Trophoblast cell (in vitro differentiated cells and primary cell): Measurements from ENCODE around the gene H2AZ2. TPM values are rescaled to one million over a fixed set of nuclear protein-coding genes. Genes with fewer than 3 reads are reported as not detected.
A peak's percentile ranks its signal among the peaks of the same experiment; 100 is the strongest.

Source experiments
- DNase-seq, 2 donors: peaks; one replicate each; pipeline ENCODE4 v3.0.0-alpha.2; 2016
- H2AFZ ChIP-seq: 2 replicates; pipeline ENCODE4 v1.6.1; 2013; ENCODE audit warnings: low read length, moderate library complexity, mild to moderate bottlenecking; ENCODE audit not compliant: insufficient read depth, poor library complexity
- H2AK5ac ChIP-seq: 2 replicates; pipeline ENCODE4 v1.6.1; 2013; ENCODE audit warnings: mild to moderate bottlenecking, low read length
- H2BK120ac ChIP-seq: 2 replicates; pipeline ENCODE4 v1.6.1; 2013; ENCODE audit warnings: low read length, mild to moderate bottlenecking, moderate library complexity; ENCODE audit not compliant: insufficient read depth, poor library complexity
- H2BK12ac ChIP-seq: 2 replicates; pipeline ENCODE4 v1.6.1; 2013; ENCODE audit warnings: mild to moderate bottlenecking, low read length, moderate library complexity
- H2BK5ac ChIP-seq: 2 replicates; pipeline ENCODE4 v1.6.1; 2013; ENCODE audit warnings: low read length, low read depth, moderate library complexity, mild to moderate bottlenecking; ENCODE audit not compliant: poor library complexity
- H3K14ac ChIP-seq: 2 replicates; pipeline ENCODE4 v1.6.1; 2013; ENCODE audit warnings: mild to moderate bottlenecking, low read length
- H3K18ac ChIP-seq: 2 replicates; pipeline ENCODE4 v1.6.1; 2013; ENCODE audit warnings: mild to moderate bottlenecking, low read length
- H3K23ac ChIP-seq: 2 replicates; pipeline ENCODE4 v1.6.1; 2013; ENCODE audit warnings: low read length
- H3K27ac ChIP-seq: 2 replicates; pipeline ENCODE4 v1.5.1; 2013; ENCODE audit warnings: low read depth, mild to moderate bottlenecking, inconsistent platforms, low read length, moderate library complexity
- H3K27me3 ChIP-seq: 2 replicates; pipeline ENCODE4 v1.6.1; 2013; ENCODE audit warnings: inconsistent platforms, mild to moderate bottlenecking, low read length, moderate library complexity; ENCODE audit not compliant: insufficient read depth
- H3K36me3 ChIP-seq, 2 experiments: 1 replicate in 1 of 2; 2 replicates in 1 of 2; pipeline ENCODE4 v1.6.1; 2013; ENCODE audit warnings: low read length in 2 of 2, mild to moderate bottlenecking in 2 of 2, moderate library complexity in 1 of 2; ENCODE audit not compliant: insufficient read depth in 2 of 2, control insufficient read depth in 1 of 2
- H3K4ac ChIP-seq: 2 replicates; pipeline ENCODE4 v1.6.1; 2013; ENCODE audit warnings: low read depth, mild to moderate bottlenecking, low read length, moderate library complexity
- H3K4me1 ChIP-seq, 2 experiments: 1 replicate in 1 of 2; 2 replicates in 1 of 2; pipeline ENCODE4 v1.6.1; 2013; ENCODE audit warnings: low read length in 2 of 2, mild to moderate bottlenecking in 2 of 2, moderate library complexity in 1 of 2; ENCODE audit not compliant: insufficient read depth in 2 of 2, control insufficient read depth in 1 of 2
- H3K4me2 ChIP-seq: 2 replicates; pipeline ENCODE4 v1.6.1; 2013; ENCODE audit warnings: inconsistent platforms, mild to moderate bottlenecking, low read length, moderate library complexity
- H3K4me3 ChIP-seq: 2 replicates; pipeline ENCODE4 v1.5.1; 2013; ENCODE audit warnings: mild to moderate bottlenecking, low read depth, low read length, inconsistent platforms
- H3K79me1 ChIP-seq: one replicate; pipeline ENCODE4 v1.6.1; 2013; ENCODE audit warnings: low read length
- H3K79me2 ChIP-seq: 2 replicates; pipeline ENCODE4 v1.6.1; 2013; ENCODE audit warnings: low read length, mild to moderate bottlenecking; ENCODE audit not compliant: control insufficient read depth, insufficient read depth, poor library complexity
- H3K9ac ChIP-seq: 2 replicates; pipeline ENCODE4 v1.6.1; 2013; ENCODE audit warnings: mild to moderate bottlenecking, low read length
- H3K9me3 ChIP-seq: 2 replicates; pipeline ENCODE4 v1.6.1; 2013; ENCODE audit warnings: low read depth, mild to moderate bottlenecking, control low read depth, inconsistent platforms, low read length; ENCODE audit not compliant: insufficient read depth
- H4K12ac ChIP-seq: 2 replicates; pipeline ENCODE4 v1.6.1; 2013; ENCODE audit warnings: low read depth, mild to moderate bottlenecking, low read length, moderate library complexity
- H4K8ac ChIP-seq: 2 replicates; pipeline ENCODE4 v1.6.1; 2013; ENCODE audit warnings: low read depth, mild to moderate bottlenecking, low read length, moderate library complexity
- H4K91ac ChIP-seq: one replicate; pipeline ENCODE4 v1.6.1; 2013; ENCODE audit warnings: low read depth, mild to moderate bottlenecking, low read length, moderate library complexity
- WGBS: extraction: QIAGEN DNeasy Blood & Tissue Kit; methylation state at CpG from one replicate; pipeline ENCODE4 v1.1.7; 2013; ENCODE audit warnings: missing lambda C conversion rate; ENCODE audit not compliant: insufficient read length, insufficient coverage; ENCODE audit errors: extremely low coverage; 5-methylcytosine and 5-hydroxymethylcytosine counted together
- polyA plus RNA-seq: library from polyadenylated mRNA; stranded (reverse); fragments of 200-250 nt; gene quantifications from 2 replicates; pipeline ENCODE4 v1.2.3, GENCODE V29; 2013

The H2AZ2 gene
- 172 and 182 TPM in 2 replicates for polyA plus RNA-seq

GRCh38 chr7:44847920-44848634 lies at the start of gene H2AZ2:
TSS of gene H2AZ2 (minus strand) at chr7:44848087. CDS start at chr7:44847971, 116 bp downstream.
- Histone ChIP-seq H3K27ac (peak within 1 kb of the TSS; percentile 89), H3K79me1 (peaks cover 6% of the 10 kb centered on the region), H2AK5ac (no peak within 1 kb of the TSS), H3K27me3 (no peaks in the 10 kb centered on the region), H3K4me1 (peaks cover 3% of the 10 kb centered on the region in 2 experiments), H3K4me3 (peak within 1 kb of the TSS; percentile 85), H2AFZ (peak within 1 kb of the TSS; percentile 82), H3K4me2 (peak within 1 kb of the TSS; percentile 76), H4K91ac (peak within 1 kb of the TSS; percentile 89), H3K23ac (no peak within 1 kb of the TSS), H2BK120ac (peak within 1 kb of the TSS; percentile 47), H2BK5ac (peak within 1 kb of the TSS; percentile 91), H4K12ac (peak within 1 kb of the TSS; percentile 71), H3K79me2 (peaks cover 10% of the 10 kb centered on the region), H3K36me3 (no peaks in the 10 kb centered on the region), H3K9me3 (no peaks in the 10 kb centered on the region), H3K14ac (peak within 1 kb of the TSS; percentile 79), H2BK12ac (no peak within 1 kb of the TSS), H4K8ac (peak within 1 kb of the TSS; percentile 92), H3K4ac (peak within 1 kb of the TSS; percentile 47), H3K9ac (peak within 1 kb of the TSS; percentile 84), H3K18ac (peak within 1 kb of the TSS; percentile 92)
- DNase-seq: peak; percentile 100
- whole genome bisulfite sequencing: no CpG with 5 or more reads among the region's 70 CpGs

GRCh38 chr7:44897309-44897708 lies 49.4 kb upstream of the H2AZ2 start:
- H2AK5ac ChIP-seq: no peak overlapping the region
- H3K9ac ChIP-seq: no peak overlapping the region
- no peak overlapping the region for H3K18ac ChIP-seq
- no peak overlapping the region for H4K8ac ChIP-seq
- no peak overlapping the region for H2BK12ac ChIP-seq
- H3K4me1 ChIP-seq: no peaks in the 10 kb centered on the region
- no peaks in the 10 kb centered on the region for H3K79me2 ChIP-seq
- no peak for DNase-seq
- H2BK5ac ChIP-seq: no peak overlapping the region
- H3K4me2 ChIP-seq: no peak overlapping the region
- no peaks in the 10 kb centered on the region for H3K9me3 ChIP-seq
- H3K36me3 ChIP-seq: no peaks in the 10 kb centered on the region
- no peak overlapping the region for H3K4ac ChIP-seq
- no CpG with 5 or more reads among the region's 1 CpG for WGBS
- H3K27ac ChIP-seq: no peak overlapping the region
- no peak overlapping the region for H3K23ac ChIP-seq
- H3K79me1 ChIP-seq: no peaks in the 10 kb centered on the region
- no peak overlapping the region for H4K12ac ChIP-seq
- no peak overlapping the region for H3K4me3 ChIP-seq
- no peaks in the 10 kb centered on the region for H3K27me3 ChIP-seq
- no peak overlapping the region for H2AFZ ChIP-seq
- no peak overlapping the region for H2BK120ac ChIP-seq
- no peak overlapping the region for H3K14ac ChIP-seq
- no peak overlapping the region for H4K91ac ChIP-seq

GRCh38 chr7:44894888-44895580 lies 47.1 kb upstream of the H2AZ2 start:
- WGBS: no CpG with 5 or more reads among the region's 4 CpGs

GRCh38 chr7:44893710-44894234 lies 45.9 kb upstream of the H2AZ2 start:
- Histone ChIP-seq H2BK120ac (no peak overlapping the region), H2BK12ac (no peak overlapping the region), H2BK5ac (no peak overlapping the region), H2AK5ac (no peak overlapping the region), H3K4me2 (no peak overlapping the region), H3K27ac (no peak overlapping the region), H4K8ac (no peak overlapping the region), H4K12ac (no peak overlapping the region), H3K4ac (no peak overlapping the region), H3K18ac (no peak overlapping the region), H3K9me3 (no peaks in the 10 kb centered on the region), H2AFZ (no peak overlapping the region), H3K23ac (no peak overlapping the region), H3K9ac (no peak overlapping the region), H3K4me3 (no peak overlapping the region), H3K79me1 (no peaks in the 10 kb centered on the region), H3K14ac (no peak overlapping the region), H3K27me3 (no peaks in the 10 kb centered on the region), H3K36me3 (no peaks in the 10 kb centered on the region), H3K79me2 (no peaks in the 10 kb centered on the region), H3K4me1 (no peaks in the 10 kb centered on the region), H4K91ac (no peak overlapping the region)
- no peak for DNase-seq
- WGBS: no CpG with 5 or more reads among the region's 8 CpGs

More at GRCh38 chr7:44894888-44895580, 47.1 kb upstream of the H2AZ2 start:
- Histone ChIP-seq H3K27ac (no peak overlapping the region), H4K12ac (no peak overlapping the region), H3K27me3 (no peaks in the 10 kb centered on the region), H2BK5ac (no peak overlapping the region), H3K4me1 (no peaks in the 10 kb centered on the region), H3K9ac (no peak overlapping the region), H2BK12ac (no peak overlapping the region), H3K14ac (no peak overlapping the region), H3K9me3 (no peaks in the 10 kb centered on the region), H2BK120ac (no peak overlapping the region), H2AK5ac (no peak overlapping the region), H2AFZ (no peak overlapping the region), H3K23ac (no peak overlapping the region), H3K36me3 (no peaks in the 10 kb centered on the region), H3K18ac (no peak overlapping the region), H3K79me1 (no peaks in the 10 kb centered on the region), H4K91ac (no peak overlapping the region), H3K4me2 (no peak overlapping the region), H3K4ac (no peak overlapping the region), H3K79me2 (no peaks in the 10 kb centered on the region), H3K4me3 (no peak overlapping the region), H4K8ac (no peak overlapping the region)
- DNase-seq: no peak
